Cardiac atrium fibroblast (primary cell): ENCODE data around the gene ZNF722. TPM values are rescaled to one million over a fixed set of nuclear protein-coding genes. Genes with fewer than 3 reads are reported as not detected.

Experiments used
- total RNA-seq: library from RNA; depleted of rRNA; stranded (reverse); fragments of >200 nt; gene quantifications from 2 replicates; pipeline ENCODE4 v1.2.3, GENCODE V29; 2015

Gene ZNF722
- total RNA-seq: not detected in 2 replicates

GRCh38 chr7:63998549-63998948 is at the start of gene ZNF722:
TSS of gene ZNF722 (plus strand) at chr7:63998849. CDS start at chr7:63998962, 113 bp downstream.

DNA sequence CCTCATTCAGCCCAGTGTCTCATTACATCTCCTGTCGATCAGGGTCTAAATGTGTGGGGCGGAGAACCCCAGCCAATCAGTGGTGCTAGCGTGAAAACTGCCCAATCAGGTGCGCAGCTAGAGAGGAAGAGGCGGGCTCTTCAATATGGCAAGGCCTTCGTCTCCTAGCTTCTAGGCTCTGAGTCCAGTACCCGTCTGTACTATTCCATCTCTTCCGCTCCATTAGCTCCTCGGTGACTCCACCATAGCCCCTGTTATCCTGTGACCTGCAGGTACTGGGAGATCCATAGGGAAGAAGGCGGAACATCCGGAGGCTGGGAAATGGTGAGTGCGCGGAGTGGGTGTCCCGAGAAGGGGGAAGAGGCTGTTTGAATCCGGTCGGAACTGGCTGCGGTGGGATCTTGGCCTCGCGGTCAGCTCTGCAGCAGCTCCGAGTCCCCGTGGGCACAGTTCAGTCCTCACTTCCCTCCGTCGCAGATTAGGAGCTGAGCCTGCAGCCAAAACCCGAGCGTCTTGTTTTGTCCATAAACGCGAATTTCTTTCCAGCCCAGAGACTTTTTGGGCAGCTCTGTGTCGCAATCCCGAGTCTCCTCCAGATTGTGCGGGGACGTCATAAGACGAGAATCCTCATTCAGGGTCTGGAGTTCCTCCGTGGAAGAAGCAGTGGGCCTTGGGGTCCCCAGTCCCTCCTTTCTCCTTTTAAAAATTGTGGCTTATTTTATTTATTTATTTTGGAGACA is 46.8 kb downstream of the ZNF722 start, which contains the start of gene ZNF727:
TSS of gene ZNF727 (plus strand) at position 134 of the 740 bp plus-strand sequence. CDS start at position 322, 188 bp downstream.

Other genes with a start within 250 kb of the ZNF722 start
- gene ZNF727, start 46.6 kb downstream of the ZNF722 start, total RNA-seq: not detected in 2 replicates
- not detected in 2 replicates for gene ZNF735, start 208.4 kb downstream of the ZNF722 start, total RNA-seq
- gene ZNF679, start 229.6 kb downstream of the ZNF722 start, total RNA-seq: not detected in 2 replicates